C1 segment of cervical spinal cord (tissue), 14 donors: ENCODE results near the gene PLA2G2F.

Experiments used
- DNase-seq, 14 donors: peaks; one replicate each; lab custom pipeline; 2025; lab: John Stamatoyannopoulos, UW

Gene PLA2G2F

DNA sequence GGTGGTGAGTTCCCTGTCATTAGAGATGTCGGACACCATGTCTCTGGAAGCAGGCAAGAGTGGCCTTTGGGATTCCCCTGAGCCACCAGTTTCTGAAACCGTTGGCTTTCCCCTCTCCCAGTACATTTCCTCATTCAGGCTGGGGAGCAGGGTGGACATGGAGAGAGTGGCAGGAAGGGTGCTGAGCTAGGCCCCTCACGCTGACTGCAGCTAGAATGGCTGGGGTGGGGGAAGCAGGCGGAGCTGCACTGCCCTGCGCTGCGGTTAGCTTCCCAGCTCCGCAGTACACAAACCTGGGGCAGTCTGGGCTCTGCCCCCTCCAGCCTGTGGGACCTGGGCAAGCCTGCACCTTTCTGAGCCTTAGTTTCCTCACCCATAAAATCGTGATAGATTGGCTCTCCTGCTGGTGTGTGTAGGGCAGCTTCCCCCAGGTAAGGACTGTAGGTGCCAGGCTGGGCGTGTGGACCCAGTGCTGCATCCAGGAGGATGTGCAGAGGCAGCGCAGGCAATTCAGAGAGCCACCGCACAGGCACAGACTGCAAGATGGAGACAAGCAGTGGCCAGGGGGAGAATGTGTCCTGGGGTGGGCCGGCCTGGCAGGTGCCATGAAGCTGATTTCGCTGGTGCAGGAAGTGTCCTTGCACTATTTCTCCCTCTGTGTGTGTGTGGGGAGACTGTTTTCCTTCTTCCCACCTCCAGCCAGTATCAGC lies 3.0 kb downstream of the PLA2G2F start:
- DNase-seq = no peak

DNA sequence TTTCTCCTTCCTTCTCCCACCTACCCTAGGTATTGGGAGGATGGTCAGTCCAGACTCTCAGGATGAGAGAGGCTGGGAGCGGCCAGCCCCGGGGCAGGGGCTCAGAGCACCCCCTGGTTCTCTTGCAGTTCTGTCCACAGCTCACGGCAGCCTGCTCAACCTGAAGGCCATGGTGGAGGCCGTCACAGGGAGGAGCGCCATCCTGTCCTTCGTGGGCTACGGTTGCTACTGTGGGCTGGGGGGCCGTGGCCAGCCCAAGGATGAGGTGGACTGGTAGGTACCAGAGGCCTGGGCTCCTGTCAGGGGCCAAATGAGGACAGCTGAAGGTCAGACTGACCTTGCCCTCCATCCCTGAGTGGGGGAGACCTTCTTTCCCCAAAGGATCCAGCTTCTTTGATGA lies 4.2 kb downstream of the PLA2G2F start:
- no peak for DNase-seq

DNA sequence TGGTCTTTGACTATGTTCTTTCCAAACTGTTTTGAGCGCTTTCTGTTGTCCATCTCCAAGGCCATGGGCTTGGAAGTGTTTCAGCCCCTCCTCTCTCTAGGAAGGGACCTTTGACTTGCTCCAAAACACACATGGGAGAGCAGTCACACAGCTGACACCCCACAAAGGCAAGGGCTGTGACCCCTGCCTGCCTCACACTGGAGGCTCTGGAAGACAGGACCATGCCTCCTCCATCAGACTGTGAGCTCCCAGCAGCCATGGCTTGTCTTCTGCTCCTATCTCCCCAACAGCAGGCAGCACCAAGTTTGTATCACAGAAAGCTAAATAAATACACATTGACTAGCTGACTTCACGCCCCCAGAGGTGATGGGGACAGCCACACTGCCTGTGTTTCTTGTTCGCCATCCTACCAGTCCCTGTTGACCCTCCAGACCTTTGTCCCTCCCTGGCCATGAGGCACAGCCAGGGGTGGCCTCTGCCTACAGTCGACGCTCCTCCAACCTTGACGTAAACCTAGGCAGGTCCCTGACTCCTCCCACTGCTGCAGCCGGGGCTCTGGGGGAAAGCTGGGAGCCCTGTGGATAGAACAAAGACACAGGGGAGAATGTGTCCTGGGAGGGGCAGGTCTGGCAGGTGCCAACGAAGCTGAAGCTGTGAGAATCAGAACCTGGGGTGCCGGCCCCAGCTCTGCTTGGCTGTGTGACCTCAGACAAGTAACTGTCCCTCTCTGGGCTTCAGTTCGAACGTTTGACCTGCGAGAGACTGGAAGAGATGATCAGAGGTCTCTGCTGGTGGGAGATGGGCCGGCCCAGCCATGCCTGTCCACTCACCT lies 4.8 kb downstream of the PLA2G2F start:
- no peak for DNase-seq

DNA sequence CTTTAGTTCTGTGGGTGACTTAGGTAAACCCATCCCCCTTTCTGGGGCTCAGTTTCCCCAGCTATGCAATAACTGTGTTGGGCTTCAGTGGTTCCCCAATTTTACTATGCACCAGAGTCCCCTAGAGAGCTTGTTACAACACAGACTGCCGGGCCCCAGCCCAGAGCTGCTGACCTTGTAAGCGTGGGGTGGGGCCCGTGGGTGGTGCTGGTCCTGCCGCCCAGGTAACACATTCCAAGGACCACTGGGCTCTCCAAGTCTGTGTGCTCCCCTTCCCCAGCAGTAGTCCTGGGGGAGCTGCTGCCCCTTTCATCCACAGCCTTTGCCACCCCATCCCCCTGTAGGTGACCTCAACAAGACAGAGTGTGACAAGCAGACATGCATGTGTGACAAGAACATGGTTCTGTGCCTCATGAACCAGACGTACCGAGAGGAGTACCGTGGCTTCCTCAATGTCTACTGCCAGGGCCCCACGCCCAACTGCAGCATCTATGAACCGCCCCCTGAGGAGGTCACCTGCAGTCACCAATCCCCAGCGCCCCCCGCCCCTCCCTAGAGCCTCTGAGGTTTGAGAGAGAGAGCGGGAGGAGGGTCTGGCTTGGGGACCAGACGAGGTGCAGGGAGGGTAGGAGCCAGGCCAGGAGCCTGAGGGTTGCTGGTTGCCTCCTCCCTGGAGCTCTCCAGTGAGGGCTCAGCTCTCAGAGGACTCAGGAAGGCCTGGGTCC lies 8.9 kb downstream of the PLA2G2F start:
- DNase-seq = no peak

DNA sequence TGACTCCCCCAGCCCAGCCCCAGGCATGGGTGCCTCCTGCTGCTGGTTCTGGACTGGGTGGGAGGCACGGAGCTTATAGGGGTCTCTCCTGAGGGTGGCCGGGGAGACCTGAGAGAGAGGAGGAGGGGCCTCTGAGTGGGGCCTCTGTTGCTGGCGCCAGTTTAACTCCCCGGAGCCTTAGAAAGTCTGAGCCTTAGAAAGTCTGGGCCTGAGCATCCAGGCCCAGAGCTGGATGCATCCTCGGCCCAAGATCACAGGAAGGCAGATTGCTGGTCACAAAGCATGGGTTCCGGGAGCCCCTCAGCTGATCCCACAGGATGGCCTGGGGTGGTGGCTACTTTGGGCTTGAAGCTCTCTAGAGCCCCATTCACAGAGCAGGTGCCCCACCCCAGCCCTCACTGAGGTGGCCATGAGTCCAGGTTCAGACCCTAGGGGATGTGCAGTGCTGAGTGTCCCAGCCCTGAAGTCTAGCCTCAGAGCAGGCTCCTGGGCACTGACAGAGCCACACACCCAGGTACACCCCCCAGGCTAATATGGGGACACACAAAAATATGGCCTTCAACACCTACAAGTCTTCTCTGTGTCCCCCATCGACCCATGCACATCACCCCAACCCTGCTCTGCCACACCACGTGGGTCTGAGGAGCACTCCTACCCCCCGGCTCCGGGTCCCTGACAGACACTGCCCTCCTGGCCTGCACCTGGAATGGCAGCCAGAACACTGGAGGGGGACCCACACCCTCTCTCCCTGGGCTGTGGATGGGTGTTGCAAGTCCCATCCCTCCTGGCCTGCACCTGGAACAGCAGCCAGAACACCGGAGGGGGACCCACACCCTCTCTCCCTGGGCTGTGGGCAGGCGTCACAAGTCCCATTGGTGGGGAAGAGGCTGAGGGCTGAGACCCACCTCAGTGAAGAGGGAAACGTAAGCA lies 9.7 kb downstream of the PLA2G2F start:
- no peak for DNase-seq

DNA sequence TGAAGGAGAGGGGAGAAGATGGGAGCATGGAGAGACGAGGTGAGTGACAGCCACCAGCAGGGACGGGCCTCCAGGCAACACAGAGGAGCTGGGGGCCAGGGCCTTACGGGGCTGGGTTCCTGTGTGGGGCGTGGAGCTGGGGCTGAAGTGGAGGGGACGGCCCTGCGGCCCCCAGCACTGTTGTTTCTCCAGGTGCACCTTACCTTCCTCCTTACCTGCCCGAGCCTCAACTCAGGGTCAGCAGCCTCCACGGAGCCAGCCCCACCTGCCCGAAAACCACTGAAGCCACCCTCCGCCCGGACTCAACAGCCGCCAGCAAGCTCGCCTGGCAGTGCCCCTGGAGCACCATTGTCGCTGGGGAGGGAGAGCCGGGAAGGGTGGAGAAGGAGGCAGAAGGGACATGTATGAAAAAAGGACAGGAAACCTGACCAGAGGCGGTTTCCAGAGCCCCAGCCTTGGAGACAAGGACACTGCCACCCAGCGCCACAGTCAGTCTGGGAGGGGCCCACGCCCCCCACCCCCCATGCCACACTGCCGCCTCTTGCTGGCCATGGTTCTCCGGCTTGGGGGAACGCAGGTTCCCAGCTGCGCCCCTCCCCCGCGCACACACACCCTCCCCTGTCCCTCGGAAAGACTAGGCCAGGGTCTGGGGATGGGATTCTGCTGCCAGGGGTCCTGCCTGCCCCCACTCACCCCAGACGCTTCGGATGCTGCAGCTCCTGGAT lies 10.6 kb downstream of the PLA2G2F start:
- no peak for DNase-seq

DNA sequence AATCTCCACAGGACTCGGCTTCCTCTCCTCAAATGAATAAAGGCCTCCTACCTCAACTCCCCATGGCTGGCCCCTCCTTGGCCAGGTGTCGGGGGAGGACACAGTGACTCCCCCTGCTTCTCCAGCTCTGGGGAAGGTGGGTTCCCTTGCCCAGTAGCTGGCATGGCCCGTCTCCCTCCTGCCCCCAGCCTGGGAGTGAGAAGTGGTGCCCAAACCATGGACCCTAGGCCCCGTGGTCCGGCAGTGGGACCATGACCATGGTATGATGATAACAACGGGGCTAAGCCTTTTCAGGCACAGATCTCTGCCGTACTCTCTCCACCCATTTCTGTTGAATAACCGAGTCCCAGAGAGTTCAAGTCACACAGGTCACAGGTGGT lies 11.2 kb downstream of the PLA2G2F start:
- DNase-seq = no peak

DNA sequence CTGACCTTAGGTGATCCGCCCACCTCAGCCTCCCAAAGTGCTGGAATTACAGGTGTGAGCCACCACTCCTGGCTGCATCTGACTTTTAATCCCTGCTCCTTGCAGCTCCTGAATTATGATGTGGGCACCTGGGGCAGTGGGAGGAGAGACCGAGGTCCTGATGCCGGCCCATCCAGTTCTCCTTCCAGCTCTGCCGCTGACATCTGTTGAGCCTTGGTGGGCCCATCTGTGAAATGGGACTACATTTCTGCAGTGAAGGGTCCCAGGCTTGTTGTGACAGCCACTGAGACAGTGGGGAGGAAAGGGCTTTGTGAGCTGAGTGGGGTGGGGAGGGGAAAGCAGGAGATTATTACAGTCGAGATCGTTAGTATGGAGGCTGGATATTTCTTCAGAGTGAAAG lies 11.8 kb downstream of the PLA2G2F start:
- no peak for DNase-seq

DNA sequence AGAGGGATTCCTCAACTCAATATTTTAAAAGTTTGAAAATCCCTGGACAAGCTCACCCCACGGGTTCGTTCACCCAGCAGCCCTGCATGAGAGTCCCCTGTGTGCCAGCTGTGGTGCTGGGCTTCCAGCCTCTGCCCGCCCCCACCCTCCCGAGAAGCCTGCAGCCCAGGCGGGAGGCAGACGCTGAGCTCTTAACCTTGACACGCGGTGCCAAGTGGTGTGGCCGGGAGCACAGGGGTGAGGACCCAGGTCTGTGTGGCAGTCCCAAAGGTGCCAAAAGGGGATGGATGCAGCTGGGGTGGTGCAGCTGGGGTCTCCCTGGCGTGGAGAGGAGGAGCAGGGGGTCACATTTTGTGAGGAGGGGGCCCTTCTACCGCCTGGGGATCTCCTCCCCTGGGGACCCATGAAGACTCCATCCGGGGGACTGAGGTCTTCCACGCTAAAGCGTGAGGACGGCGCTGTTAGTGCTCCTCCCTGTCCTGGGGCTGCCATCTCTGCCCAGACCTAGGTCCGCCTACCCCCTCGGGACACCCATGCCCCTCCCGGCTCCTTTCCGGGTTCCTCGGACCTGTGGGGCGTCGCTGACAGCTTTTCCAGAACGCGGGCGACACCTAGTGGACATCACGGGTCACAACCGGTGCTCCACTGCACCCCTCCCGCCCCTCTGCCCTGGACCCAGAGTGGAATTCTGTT lies 12.9 kb downstream of the PLA2G2F start:
- peak in 12 of 14 donors; percentile 19 to 76 (median 64) for DNase-seq

DNA sequence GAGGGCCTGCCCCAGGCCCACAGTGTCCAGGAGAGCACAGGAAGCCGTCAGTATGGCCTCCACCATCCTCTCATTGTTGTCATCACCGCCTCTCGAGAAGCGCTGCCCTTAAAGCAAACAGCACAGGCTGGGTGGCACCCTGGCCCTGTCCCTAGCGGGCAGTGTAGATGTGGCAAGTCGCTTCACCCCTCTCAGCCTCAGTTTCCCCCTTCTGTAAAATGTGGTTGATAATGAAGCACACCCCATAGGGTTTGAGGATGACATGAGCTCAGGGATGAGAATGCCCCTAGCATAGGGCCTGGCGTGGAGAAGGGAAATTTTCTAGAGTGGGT lies 13.4 kb downstream of the PLA2G2F start:
- DNase-seq = no peak

DNA sequence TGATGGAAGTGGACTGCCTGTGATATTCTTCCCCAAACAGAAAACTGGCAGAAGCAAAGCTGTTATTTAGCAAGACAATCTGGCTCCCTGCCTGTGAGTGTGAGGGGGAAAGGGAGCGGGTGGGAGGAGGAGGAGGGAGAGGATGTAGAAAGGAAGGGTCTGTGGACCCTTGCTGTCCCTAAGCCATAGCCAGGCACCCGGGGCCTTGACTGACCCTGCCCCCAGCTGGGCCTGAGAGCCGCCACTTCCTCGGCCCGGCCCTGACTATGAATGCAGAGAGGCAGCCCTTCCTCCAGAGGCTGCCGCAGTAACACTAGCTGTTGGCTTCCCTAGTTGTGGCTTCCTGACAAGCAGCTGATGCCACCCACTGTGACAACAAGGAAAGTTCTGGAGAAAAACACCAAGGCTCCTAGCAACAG lies 13.9 kb downstream of the PLA2G2F start:
- DNase-seq = peak in 11 of 14 donors; percentile 19 to 82 (median 55)

DNA sequence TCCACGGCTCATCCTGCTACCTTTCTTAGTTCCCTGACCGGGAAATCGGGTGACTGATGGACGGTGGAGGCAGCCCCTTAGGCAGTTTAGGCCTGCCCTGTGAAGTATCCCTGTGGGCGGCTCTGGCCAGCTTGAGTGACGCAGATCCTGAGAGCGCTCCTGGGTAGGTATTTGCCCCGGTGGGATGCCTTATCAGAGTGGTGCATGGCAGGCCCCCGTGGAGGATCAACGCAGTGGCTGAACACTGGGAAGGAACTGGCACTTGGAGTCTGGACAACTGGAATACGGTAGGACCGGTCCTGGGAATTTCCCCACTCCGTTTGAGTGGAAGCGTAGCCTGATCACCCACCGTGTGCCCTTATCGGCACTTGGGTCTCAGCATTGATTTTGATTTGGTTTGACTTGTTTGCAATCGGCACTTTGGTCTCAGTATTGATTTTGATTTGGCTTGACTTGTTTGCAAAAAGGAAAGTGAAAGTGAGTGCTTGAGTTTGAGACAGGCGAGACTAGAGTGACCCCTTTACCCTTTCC lies 15.2 kb downstream of the PLA2G2F start:
- no peak for DNase-seq

DNA sequence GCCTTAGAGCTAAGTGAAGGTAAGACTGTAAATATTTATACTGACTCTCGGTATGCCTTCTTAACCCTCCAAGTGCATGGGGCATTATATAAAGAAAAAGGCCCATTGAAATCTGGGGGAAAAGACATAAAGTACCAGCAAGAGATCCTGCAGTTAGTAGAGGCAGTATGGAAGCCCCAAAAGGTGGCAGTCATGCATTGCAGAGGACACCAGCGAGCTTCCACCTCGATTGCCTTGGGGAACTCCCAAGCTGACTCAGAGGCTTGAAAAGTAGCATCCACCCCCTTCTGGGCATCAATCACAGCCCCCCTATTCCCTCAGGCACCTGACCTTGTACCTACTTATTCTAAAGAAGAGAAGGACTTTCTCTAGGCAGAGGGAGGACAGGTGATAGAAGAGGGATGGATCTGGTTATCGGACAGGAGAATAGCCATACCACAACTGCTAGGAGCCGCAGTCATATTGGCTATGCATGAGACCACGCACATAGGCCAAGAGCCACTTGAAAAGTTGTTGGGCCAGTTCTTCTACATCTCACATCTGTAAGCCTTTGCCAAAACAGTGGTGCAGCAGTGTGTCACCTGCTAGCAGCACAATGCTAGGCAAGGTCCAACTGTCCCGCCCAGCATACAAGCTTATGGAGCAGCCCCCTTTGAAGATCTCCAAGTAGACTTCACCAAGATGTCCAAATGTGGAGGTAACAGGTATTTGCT lies 19.4 kb downstream of the PLA2G2F start:
- no peak for DNase-seq

DNA sequence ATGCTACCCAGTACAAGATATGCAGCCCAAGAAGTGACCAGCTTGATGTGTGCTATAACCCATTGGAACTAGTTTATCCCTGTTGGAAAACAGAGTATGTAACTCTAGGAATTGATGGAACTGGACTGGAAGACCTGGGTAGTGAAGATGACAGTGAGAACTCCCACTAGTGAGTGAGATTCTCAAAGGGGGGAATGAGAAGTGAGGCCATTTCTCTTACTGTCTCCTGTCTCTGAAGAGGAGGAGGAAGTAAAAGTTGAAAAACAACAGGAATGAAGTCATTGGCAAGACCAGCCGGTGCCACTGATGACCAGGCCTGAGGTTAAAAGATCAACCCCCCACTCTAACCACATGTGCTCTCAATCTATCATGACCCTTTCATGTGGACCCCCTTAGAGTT lies 20.9 kb downstream of the PLA2G2F start:
- DNase-seq = no peak

DNA sequence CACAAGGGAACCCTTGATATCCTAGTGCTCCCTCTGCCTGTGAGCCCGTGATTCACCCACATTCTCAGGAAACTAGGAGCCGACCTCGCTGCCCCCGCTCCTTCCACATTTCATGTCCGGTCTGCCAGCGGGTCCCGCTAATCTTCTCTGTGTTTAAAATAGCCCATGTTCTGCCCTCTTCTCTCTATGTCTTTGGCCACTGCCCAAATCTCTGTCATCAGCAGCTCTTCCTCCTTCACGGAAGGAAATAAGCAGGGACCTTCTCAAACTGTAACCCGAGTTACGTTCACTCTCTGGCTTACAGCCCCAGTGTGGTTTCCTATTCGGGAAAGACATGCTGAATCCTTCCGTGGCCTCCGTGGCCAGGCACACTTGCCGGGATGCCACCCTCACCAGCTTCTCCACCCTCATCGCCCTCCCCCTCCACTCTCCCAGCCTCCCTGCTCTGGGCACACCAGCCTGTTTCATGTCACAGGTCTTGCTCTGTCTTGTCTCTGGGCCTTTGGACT lies 25.6 kb downstream of the PLA2G2F start:
- peak in 9 of 14 donors; percentile 8 to 46 (median 34) for DNase-seq

DNA sequence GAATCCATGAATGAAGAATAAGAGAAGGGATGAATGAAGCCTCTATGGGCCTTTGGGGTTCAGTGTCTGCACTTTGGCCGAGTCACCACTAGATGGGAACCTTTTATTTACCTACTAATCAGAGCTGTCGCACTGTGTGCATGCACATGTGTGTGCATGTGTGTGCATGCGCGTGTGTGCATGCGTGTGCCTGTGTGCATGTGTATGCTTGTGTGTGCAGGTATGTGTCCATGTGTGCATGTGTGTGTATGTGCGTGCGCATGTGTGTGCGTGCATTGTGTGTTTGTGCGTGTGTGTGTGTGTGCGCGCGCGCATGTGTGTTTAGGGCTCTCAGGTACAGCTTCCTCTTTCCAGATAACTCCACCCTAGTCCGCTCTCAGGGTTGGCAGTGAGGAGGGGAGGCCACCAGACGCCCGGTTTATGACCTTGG lies 26.4 kb downstream of the PLA2G2F start:
- no peak for DNase-seq

DNA sequence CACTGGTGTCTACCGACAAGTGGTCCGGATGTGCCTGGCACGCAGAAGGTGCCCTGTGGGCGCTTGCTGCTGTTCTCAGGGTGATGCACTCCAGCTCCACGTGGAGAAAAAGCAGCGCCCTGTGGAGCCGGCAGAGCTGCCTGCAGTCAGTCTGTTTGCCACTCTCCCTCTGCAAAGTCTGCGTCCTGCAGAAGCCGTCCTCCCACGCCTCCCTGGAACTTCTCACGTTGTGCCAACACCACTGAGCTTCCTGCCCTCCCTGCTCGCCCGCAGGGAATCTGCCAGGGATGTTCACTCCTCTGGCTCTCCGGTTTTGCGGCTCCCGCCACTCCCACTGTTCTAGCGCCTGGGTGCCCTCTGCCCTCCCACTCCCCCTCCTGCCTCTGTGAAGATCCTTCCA lies 26.9 kb downstream of the PLA2G2F start:
- DNase-seq = peak in 1 of 14 donors; percentile 21

DNA sequence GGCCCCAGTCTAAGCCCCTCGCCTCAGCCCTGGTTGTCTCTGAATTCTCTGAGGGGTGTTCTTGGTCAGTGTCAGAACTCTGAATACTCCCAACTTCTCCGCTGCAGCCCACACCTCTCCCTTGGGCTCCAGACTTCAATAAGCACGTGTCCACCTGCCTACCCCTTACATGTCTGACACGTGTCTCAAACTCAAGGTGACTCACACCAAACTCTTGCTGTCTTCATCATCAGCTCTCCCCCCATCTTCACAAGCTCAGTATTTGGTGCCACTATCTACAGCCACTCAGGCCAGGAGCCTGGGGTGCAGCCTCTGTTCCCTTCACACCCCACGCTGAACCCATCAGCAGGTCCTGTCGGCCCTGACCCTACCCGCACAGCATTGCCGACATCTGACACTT lies 28.0 kb downstream of the PLA2G2F start:
- no peak for DNase-seq
